K562 (cell line): Measurements from ENCODE around the gene ZNRF1. TPM values are rescaled to one million over a fixed set of nuclear protein-coding genes. Genes with fewer than 3 reads are reported as not detected.
A peak's percentile ranks its signal among the peaks of the same experiment; 100 is the strongest.

Experiments
- ARID3A ChIP-seq: IDR thresholded peaks from 2 replicates; pipeline ENCODE4 v1.6.1; 2012; ENCODE audit warnings: low read depth, low read length, improper control_type of control experiment, borderline replicate concordance
- ATF2 ChIP-seq: sonication (generic); formaldehyde crosslinking; IDR thresholded peaks from 2 replicates; pipeline ENCODE4 v1.8.1; 2022; ENCODE audit warnings: missing genetic modification reagents
- CTBP1 ChIP-seq: fragments of 450-650 bp; IDR thresholded peaks from 2 replicates; pipeline ENCODE4 v1.6.1; 2016; ENCODE audit warnings: borderline replicate concordance
- E2F4 ChIP-seq: sonication (generic); formaldehyde crosslinking; IDR thresholded peaks from 2 replicates; pipeline ENCODE4 v1.8.0; 2022; ENCODE audit warnings: mild to moderate bottlenecking, low read depth, missing genetic modification reagents
- ELF4 ChIP-seq: fragments of 450-650 bp; formaldehyde crosslinking; IDR thresholded peaks from 2 replicates; pipeline ENCODE4 v1.4.0; 2022; ENCODE audit warnings: missing genetic modification characterization
- FOSL1 ChIP-seq: fragments of 200-800 bp; sonication (Bioruptor generic); conservative IDR thresholded peaks from 2 replicates; pipeline ENCODE4 v1.6.1; 2016; ENCODE audit warnings: missing genetic modification characterization, missing compliant biosample characterization
- HDAC2 ChIP-seq: fragments of 450-650 bp; IDR thresholded peaks from 2 replicates; pipeline ENCODE4 v1.6.1; 2016; ENCODE audit warnings: mild to moderate bottlenecking
- HMG20B ChIP-seq: fragments of 250-450 bp; sonication (Bioruptor Pico); IDR thresholded peaks from 2 replicates; pipeline ENCODE4 v1.5.0; 2021; ENCODE audit warnings: mild to moderate bottlenecking
- HOMEZ ChIP-seq: fragments of 250-450 bp; sonication (Bioruptor Pico); IDR thresholded peaks from 2 replicates; pipeline ENCODE4 v1.4.0; 2020; ENCODE audit warnings: mild to moderate bottlenecking, moderate library complexity
- KLF6 ChIP-seq: fragments of 250-450 bp; sonication (Bioruptor Pico); IDR thresholded peaks from 2 replicates; pipeline ENCODE4 v1.4.0; 2020; ENCODE audit warnings: mild to moderate bottlenecking, moderate library complexity, borderline replicate concordance
- L3MBTL2 ChIP-seq: fragments of 450-650 bp; IDR thresholded peaks from 2 replicates; pipeline ENCODE4 v1.6.1; 2016; ENCODE audit warnings: mild to moderate bottlenecking, moderate library complexity
- MEIS2 ChIP-seq: fragments of 450-650 bp; IDR thresholded peaks from 2 replicates; pipeline ENCODE4 v1.6.1; 2014; ENCODE audit warnings: mild to moderate bottlenecking; ENCODE audit not compliant: partially characterized antibody
- SMARCA5 ChIP-seq: fragments of 450-650 bp; IDR thresholded peaks from 2 replicates; pipeline ENCODE4 v1.6.1; 2016
- SRSF7 ChIP-seq: fragments of 200-400 bp; formaldehyde crosslinking; optimal IDR thresholded peaks from 2 replicates; pipeline ENCODE3; 2017; ENCODE audit warnings: mild to moderate bottlenecking, low read depth, low read length
- ZBTB1 ChIP-seq: sonication (generic); formaldehyde crosslinking; IDR thresholded peaks from 2 replicates; pipeline ENCODE4 v1.8.1; 2023; ENCODE audit warnings: missing genetic modification reagents, low read depth, mild to moderate bottlenecking, borderline replicate concordance
- ZNF512 ChIP-seq: IDR thresholded peaks from 2 replicates; pipeline ENCODE4 v1.6.1; 2016; ENCODE audit warnings: missing genetic modification characterization, missing compliant biosample characterization
- ZNF695 ChIP-seq: fragments of 450-650 bp; formaldehyde crosslinking; IDR thresholded peaks from 2 replicates; pipeline ENCODE4 v1.4.0; 2020; ENCODE audit warnings: mild to moderate bottlenecking, moderate library complexity
- ZNF764 ChIP-seq: fragments of 250-450 bp; sonication (Bioruptor Pico); IDR thresholded peaks from 2 replicates; pipeline ENCODE4 v1.4.0; 2020; ENCODE audit warnings: low read depth, mild to moderate bottlenecking, moderate library complexity
- polyA plus RNA-seq, 8 experiments: library from polyadenylated mRNA; depleted of rRNA in 4 of 8; stranded (reverse) in 5 of 8; unstranded in 3 of 8; fragments of >200 nt; fragmentation: Nextera tagmentation in 2 of 8; fragmentation: Illumina TruSeq in 1 of 8; extraction: Ambion mirVana in 2 of 8; extraction: Trizol in 1 of 8; gene quantifications; 2 replicates each; pipeline versions ENCODE4 v1.2.1 to v1.2.3, GENCODE V29; 2011 to 2014; ENCODE audit warnings: inconsistent platforms in 1 of 8, missing spikeins in 1 of 8
- total RNA-seq, 7 experiments: library from RNA; depleted of rRNA in 6 of 7; stranded (reverse); fragments of >200 nt in 6 of 7; fragmentation: Illumina TruSeq in 2 of 7; extraction: Trizol in 2 of 7; gene quantifications; 2 replicates each; pipeline versions ENCODE4 v1.2.1 to v1.2.3, GENCODE V29; 2011 to 2021; ENCODE audit warnings: low replicate concordance in 1 of 7

ZNRF1 gene
- total and polyA plus RNA-seq, 9 of the 15 experiments (the other 6 are each of a cell fraction or from before 2014, with no cell fraction given) = 9.5 to 37.7 (median 20.0) TPM

GRCh38 chr16:75043175-75043895, 44.5 kb downstream of the ZNRF1 start (continued):
- peak; percentile 89 for TF ChIP-seq HDAC2
- TF ChIP-seq MEIS2 = peak; percentile 48
- TF ChIP-seq FOSL1 (tag) = peak; percentile 68
- TF ChIP-seq ELF4 (CRISPR knock-in tag) = peak; percentile 57; the same call in 1 of the 2 replicates
- no peak for TF ChIP-seq SMARCA5
- no peak for TF ChIP-seq ZBTB1 (CRISPR knock-in tag)
- no peak for TF ChIP-seq HMG20B (CRISPR knock-in tag)
- TF ChIP-seq ZNF695 (CRISPR knock-in tag) = no peak
- TF ChIP-seq E2F4 (CRISPR knock-in tag) = no peak
- TF ChIP-seq ZNF764 = no peak
- TF ChIP-seq SRSF7 = no peak
- TF ChIP-seq ARID3A = 0 out of 2 replicates have a peak, but pooled peaks have one; percentile 61
- TF ChIP-seq KLF6 = no peak; the same call in 1 of the 2 replicates
- TF ChIP-seq HOMEZ (CRISPR knock-in tag) = no peak
- peak; percentile 74; the same call in 1 of the 2 replicates for TF ChIP-seq CTBP1
- TF ChIP-seq L3MBTL2 = 0 out of 2 replicates have a peak, but pooled peaks have one; percentile 12
- TF ChIP-seq ATF2 (CRISPR knock-in tag) = no peak
- TF ChIP-seq ZNF512 (tag) = 0 out of 2 replicates have a peak, but pooled peaks have one; percentile 22
